HepG2 (cell line): ENCODE measurements around the gene CKB. TPM values are rescaled to one million over a fixed set of nuclear protein-coding genes. Genes with fewer than 3 reads are reported as not detected.

Experiments used
- ELF3 ChIP-seq: IDR thresholded peaks from 2 replicates; pipeline ENCODE4 v1.6.1; 2016; ENCODE audit warnings: missing genetic modification reagents, missing compliant biosample characterization
- IKZF1 ChIP-seq: fragments of 450-650 bp; IDR thresholded peaks from 2 replicates; pipeline ENCODE4 v1.7.1; 2016
- NR3C1 ChIP-seq: sonication (generic); formaldehyde crosslinking; IDR thresholded peaks from 2 replicates; pipeline ENCODE4 v1.4.0; 2020; ENCODE audit warnings: missing genetic modification reagents
- RARA ChIP-seq: IDR thresholded peaks from 2 replicates; pipeline ENCODE4 v1.6.1; 2016; ENCODE audit warnings: missing genetic modification reagents, missing compliant biosample characterization
- STAG1 ChIP-seq: sonication (generic); formaldehyde crosslinking; IDR thresholded peaks from 2 replicates; pipeline ENCODE4 v1.4.0; 2020; ENCODE audit warnings: missing genetic modification reagents
- ZFP62 ChIP-seq: sonication (generic); formaldehyde crosslinking; IDR thresholded peaks from 2 replicates; pipeline ENCODE4 v1.4.0; 2020; ENCODE audit warnings: missing genetic modification reagents
- ZNF142 ChIP-seq: sonication (generic); formaldehyde crosslinking; IDR thresholded peaks from 2 replicates; pipeline ENCODE4 v1.4.0; 2020; ENCODE audit warnings: missing genetic modification reagents
- ZNF296 ChIP-seq: sonication (generic); formaldehyde crosslinking; conservative IDR thresholded peaks from 2 replicates; pipeline ENCODE4 v1.5.0; 2020; ENCODE audit warnings: mild to moderate bottlenecking, missing genetic modification reagents
- ZNF430 ChIP-seq: sonication (generic); formaldehyde crosslinking; IDR thresholded peaks from 2 replicates; pipeline ENCODE4 v1.9.0; 2021; ENCODE audit warnings: mild to moderate bottlenecking, missing genetic modification reagents
- ZNF839 ChIP-seq: sonication (generic); formaldehyde crosslinking; IDR thresholded peaks from 2 replicates; pipeline ENCODE4 v1.4.0; 2020; ENCODE audit warnings: missing genetic modification reagents, mild to moderate bottlenecking, borderline replicate concordance
- polyA plus RNA-seq, 8 experiments: library from polyadenylated mRNA; depleted of rRNA in 3 of 8; stranded (reverse) in 7 of 8; unstranded in 1 of 8; fragments of >200 nt; fragmentation: Illumina TruSeq in 4 of 8; extraction: Trizol in 4 of 8; gene quantifications; 2 replicates each; pipeline versions ENCODE4 v1.2.1 to v1.2.3, GENCODE V29; 2011 to 2016; ENCODE audit warnings: low read depth in 4 of 8, missing spikeins in 1 of 8, mixed read lengths in 1 of 8; ENCODE audit not compliant: insufficient read depth in 1 of 8
- total RNA-seq, 5 experiments: library from RNA; depleted of rRNA; stranded (reverse); fragments of >200 nt; fragmentation: Illumina TruSeq; extraction: Trizol; gene quantifications; 2 replicates each; pipeline ENCODE4 v1.2.3, GENCODE V29; 2016; ENCODE audit warnings: low read depth in 1 of 5
- TF ChIP-seq, protein P1 (sequence below): sonication (generic); formaldehyde crosslinking; IDR thresholded peaks from 2 replicates; pipeline ENCODE4 v1.4.0; 2020; ENCODE audit warnings: missing genetic modification reagents, borderline replicate concordance
- TF ChIP-seq, protein P2 (sequence below), 2 experiments: sonication (generic) in 1 of 2; formaldehyde crosslinking in 1 of 2; IDR thresholded peaks; 2 replicates each; pipeline versions ENCODE4 v1.4.0 to v1.6.1; 2016 to 2020; ENCODE audit warnings: borderline replicate concordance in 1 of 2, low read depth in 1 of 2, mild to moderate bottlenecking in 1 of 2, missing genetic modification reagents in 1 of 2

Gene CKB
- total and polyA plus RNA-seq, 2 of the 13 experiments (the other 11 are each of a cell fraction or from before 2014, with no cell fraction given), result 82.3 to 217 TPM

DNA sequence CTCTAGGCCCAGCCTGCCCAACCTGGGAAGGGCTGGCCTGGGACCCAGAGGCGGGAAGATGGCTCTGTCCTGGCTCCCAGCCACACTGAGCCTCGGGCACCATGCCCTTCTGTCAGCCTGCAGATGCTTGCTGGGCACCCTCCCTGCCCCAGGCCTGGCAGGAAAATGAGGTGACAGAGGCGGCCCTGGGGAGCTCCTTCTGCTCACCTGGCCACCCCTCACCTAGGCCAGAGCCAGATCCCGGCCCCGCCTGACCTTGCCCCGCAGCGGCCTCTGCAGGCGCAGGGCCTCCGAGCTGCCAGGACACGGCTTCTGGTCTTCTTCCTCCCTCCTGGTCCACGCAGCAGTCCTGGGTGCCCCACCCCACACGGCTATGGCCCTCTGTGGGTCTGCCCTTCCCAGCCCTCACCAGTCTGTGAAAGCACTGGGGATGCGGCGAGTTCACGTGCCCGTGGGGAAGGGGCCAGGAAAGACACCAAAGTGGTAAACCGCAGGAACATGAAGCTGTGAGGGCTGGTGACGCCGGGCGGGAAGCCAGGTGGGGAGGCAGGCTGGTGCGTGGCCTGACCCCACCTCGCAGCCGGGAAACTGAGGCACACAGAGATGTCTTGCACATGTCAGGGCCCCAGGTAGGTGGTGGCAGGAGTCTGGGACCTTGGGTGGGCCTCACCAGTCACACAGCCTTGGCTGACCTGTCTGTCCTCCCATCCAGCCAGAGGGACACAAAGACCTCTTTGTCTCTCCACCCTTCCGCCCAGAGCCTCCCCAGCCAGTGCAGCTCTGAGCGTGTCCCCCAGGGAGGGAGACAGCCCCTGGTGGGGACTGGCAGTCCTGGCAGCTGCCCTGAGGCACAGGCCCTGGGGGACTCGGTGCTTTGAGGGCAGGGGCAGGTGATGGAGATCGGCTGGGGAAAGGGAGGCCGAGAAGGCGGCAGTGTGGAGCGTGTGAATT is 27.0 kb upstream of the CKB start (continued):
- TF ChIP-seq, protein P1, sequence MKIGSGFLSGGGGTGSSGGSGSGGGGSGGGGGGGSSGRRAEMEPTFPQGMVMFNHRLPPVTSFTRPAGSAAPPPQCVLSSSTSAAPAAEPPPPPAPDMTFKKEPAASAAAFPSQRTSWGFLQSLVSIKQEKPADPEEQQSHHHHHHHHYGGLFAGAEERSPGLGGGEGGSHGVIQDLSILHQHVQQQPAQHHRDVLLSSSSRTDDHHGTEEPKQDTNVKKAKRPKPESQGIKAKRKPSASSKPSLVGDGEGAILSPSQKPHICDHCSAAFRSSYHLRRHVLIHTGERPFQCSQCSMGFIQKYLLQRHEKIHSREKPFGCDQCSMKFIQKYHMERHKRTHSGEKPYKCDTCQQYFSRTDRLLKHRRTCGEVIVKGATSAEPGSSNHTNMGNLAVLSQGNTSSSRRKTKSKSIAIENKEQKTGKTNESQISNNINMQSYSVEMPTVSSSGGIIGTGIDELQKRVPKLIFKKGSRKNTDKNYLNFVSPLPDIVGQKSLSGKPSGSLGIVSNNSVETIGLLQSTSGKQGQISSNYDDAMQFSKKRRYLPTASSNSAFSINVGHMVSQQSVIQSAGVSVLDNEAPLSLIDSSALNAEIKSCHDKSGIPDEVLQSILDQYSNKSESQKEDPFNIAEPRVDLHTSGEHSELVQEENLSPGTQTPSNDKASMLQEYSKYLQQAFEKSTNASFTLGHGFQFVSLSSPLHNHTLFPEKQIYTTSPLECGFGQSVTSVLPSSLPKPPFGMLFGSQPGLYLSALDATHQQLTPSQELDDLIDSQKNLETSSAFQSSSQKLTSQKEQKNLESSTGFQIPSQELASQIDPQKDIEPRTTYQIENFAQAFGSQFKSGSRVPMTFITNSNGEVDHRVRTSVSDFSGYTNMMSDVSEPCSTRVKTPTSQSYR (CRISPR knock-in tag), result no peak; the same call in 1 of the 2 replicates
- TF ChIP-seq ZNF839 (peak; percentile 61; the same call in 1 of the 2 replicates), ZNF142 (no peak), ZFP62 (CRISPR knock-in tag) (no peak), NR3C1 (CRISPR knock-in tag) (no peak), IKZF1 (no peak), ELF3 (peak; percentile 9; the same call in 1 of the 2 replicates), RARA (peak; percentile 58), ZNF296 (CRISPR knock-in tag) (peak; percentile 70; the same call in 1 of the 2 replicates), STAG1 (CRISPR knock-in tag) (peak; percentile 44), ZNF430 (peak; percentile 50; the same call in 1 of the 2 replicates)
- TF ChIP-seq, protein P2, sequence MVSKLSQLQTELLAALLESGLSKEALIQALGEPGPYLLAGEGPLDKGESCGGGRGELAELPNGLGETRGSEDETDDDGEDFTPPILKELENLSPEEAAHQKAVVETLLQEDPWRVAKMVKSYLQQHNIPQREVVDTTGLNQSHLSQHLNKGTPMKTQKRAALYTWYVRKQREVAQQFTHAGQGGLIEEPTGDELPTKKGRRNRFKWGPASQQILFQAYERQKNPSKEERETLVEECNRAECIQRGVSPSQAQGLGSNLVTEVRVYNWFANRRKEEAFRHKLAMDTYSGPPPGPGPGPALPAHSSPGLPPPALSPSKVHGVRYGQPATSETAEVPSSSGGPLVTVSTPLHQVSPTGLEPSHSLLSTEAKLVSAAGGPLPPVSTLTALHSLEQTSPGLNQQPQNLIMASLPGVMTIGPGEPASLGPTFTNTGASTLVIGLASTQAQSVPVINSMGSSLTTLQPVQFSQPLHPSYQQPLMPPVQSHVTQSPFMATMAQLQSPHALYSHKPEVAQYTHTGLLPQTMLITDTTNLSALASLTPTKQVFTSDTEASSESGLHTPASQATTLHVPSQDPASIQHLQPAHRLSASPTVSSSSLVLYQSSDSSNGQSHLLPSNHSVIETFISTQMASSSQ (IDR thresholded peaks at IDR 0.05; ENCODE audit: low read depth), result no peak
- TF ChIP-seq, protein P2 (CRISPR knock-in tag; IDR thresholded peaks at IDR 0.05; ENCODE audit: borderline replicate concordance), result peak; percentile 47; the same call in 1 of the 2 replicates
